Spleen (tissue), 11 donors: Measurements from ENCODE around the gene GOSR1. TPM values are rescaled to one million over a fixed set of nuclear protein-coding genes. Genes with fewer than 3 reads are reported as not detected.
"Not testable (repeated sequence)": the region's sequence is repeated elsewhere in the genome, so short reads cannot be mapped to it uniquely, and the experiment has no call there.

ENCODE experiments used
- DNase-seq: peaks from one replicate; pipeline ENCODE4 v3.0.0-alpha.2; 2020
- H3K27ac ChIP-seq, 8 donors: fragments of 200-600 bp; sonication (generic) in 7 of 8; 1 replicate in 4 of 8; 2 replicates in 4 of 8; pipeline versions ENCODE4 v1.5.0 to v1.8.0; 2016 to 2021; ENCODE audit warnings: inconsistent platforms in 4 of 8, mild to moderate bottlenecking in 4 of 8, moderate library complexity in 1 of 8
- H3K27me3 ChIP-seq, 7 donors: fragments of 200-600 bp; sonication (generic) in 6 of 7; replicated peaks in 1 of 7; 1 replicate in 4 of 7; 2 replicates in 3 of 7; pipeline versions ENCODE4 v1.5.0 to v1.8.0; 2016 to 2021; ENCODE audit warnings: inconsistent platforms in 3 of 7, mild to moderate bottlenecking in 1 of 7
- H3K36me3 ChIP-seq, 6 donors: fragments of 200-600 bp; sonication (generic) in 5 of 6; 1 replicate in 4 of 6; 2 replicates in 2 of 6; pipeline versions ENCODE4 v1.5.0 to v1.8.0; 2016 to 2021; ENCODE audit warnings: inconsistent platforms in 2 of 6
- H3K4me1 ChIP-seq, 6 donors: fragments of 200-600 bp; sonication (generic) in 5 of 6; 1 replicate in 3 of 6; 2 replicates in 3 of 6; pipeline versions ENCODE4 v1.5.0 to v1.8.0; 2016 to 2021; ENCODE audit warnings: inconsistent platforms in 3 of 6
- H3K4me3 ChIP-seq, 8 donors: fragments of 200-600 bp; sonication (generic) in 7 of 8; 1 replicate in 4 of 8; 2 replicates in 4 of 8; pipeline versions ENCODE4 v1.5.0 to v1.8.0; 2016 to 2021; ENCODE audit warnings: inconsistent platforms in 4 of 8, mild to moderate bottlenecking in 4 of 8, moderate library complexity in 2 of 8
- H3K9me3 ChIP-seq, 8 donors: fragments of 200-600 bp; sonication (generic) in 7 of 8; 1 replicate in 4 of 8; 2 replicates in 4 of 8; pipeline versions ENCODE4 v1.5.0 to v1.8.0; 2016 to 2021; ENCODE audit warnings: inconsistent platforms in 4 of 8
- CTCF ChIP-seq, 11 experiments: fragments of 200-600 bp in 7 of 11; fragments of 450-650 bp in 4 of 11; sonication (generic) in 4 of 11; IDR thresholded peaks in 8 of 11; conservative IDR thresholded peaks in 3 of 11; 1 replicate in 7 of 11; 2 replicates in 4 of 11; pipeline versions ENCODE4 v1.4.0 to v1.8.0; 2016 to 2021; ENCODE audit warnings: antibody characterized with exemption in 11 of 11, inconsistent platforms in 4 of 11, mild to moderate bottlenecking in 1 of 11
- POLR2A ChIP-seq, 3 donors: fragments of 450-650 bp; IDR thresholded peaks; one replicate each; pipeline ENCODE4 v1.5.1; 2017; ENCODE audit warnings: antibody characterized with exemption in 3 of 3, mild to moderate bottlenecking in 1 of 3
- POLR2AphosphoS5 ChIP-seq, 3 donors: sonication (generic); formaldehyde crosslinking; IDR thresholded peaks; one replicate each; pipeline ENCODE4 v1.5.1; 2017; ENCODE audit warnings: antibody characterized with exemption in 3 of 3
- WGBS, 5 donors: extraction: QIAGEN DNeasy Blood & Tissue Kit in 3 of 5; methylation state at CpG; one replicate each; pipeline versions ENCODE4 v1.1.5 to v1.1.7; 2013 to 2018; 5-methylcytosine and 5-hydroxymethylcytosine counted together
- intact Hi-C: fragments of 100-400 bp; cut with DNase I; formaldehyde crosslinking; loops from one replicate; pipeline ENCODE4 v1.15.0; 2023; ENCODE audit warnings: low total_unique reads
- polyA plus RNA-seq, 3 donors: library from polyadenylated mRNA; stranded (reverse); fragments of 200-250 nt; gene quantifications; one replicate each; pipeline ENCODE4 v1.2.1, GENCODE V29; 2013
- total RNA-seq, 7 donors: library from RNA; depleted of rRNA in 3 of 7; stranded (reverse); fragments of >200 nt in 3 of 7; fragmentation: NEBNext Ultra II Directional in 4 of 7; extraction: Animal tissue kit (Norgen Biotek cat#: 25700) in 4 of 7; gene quantifications; one replicate each; pipeline versions ENCODE4 v1.1.0 to v1.2.1, GENCODE V29; 2016 to 2021
- donor health status: healthy with polysubstance abuse.
- donor health status: DM: no; HTN: no; CAD: no; lungs with moderate emphysema.
- donor health status: DM: no; HTN: no; CAD: no.
- donor health status: Bipolar disorder and iron deficiency.
- donor health status: healthy.
- donor health status: DM: no; HTN: no; CAD: no.
- donor health status: DM: yes; HTN: yes; CAD: no.

The GOSR1 gene
- total and polyA plus RNA-seq, 10 donors, result 10.8 to 56.6 (median 48.4) TPM

- Histone ChIP-seq H3K27me3 (no peaks in the 10 kb centered on the region), H3K4me1 (no peaks in the 10 kb centered on the region), H3K36me3 (peaks cover 0 to 81% (median 27%) of the 10 kb centered on the region in 6 donors), H3K4me3 (no peak overlapping the region), H3K9me3 (peaks cover 0 to 15% (median 10%) of the 10 kb centered on the region in 8 donors), H3K27ac (no peak overlapping the region)
- no peak for TF ChIP-seq CTCF (IDR thresholded peaks at IDR 0.05 in 8 of 11, conservative IDR thresholded peaks at IDR 0.05 in 3 of 11)
- TF ChIP-seq POLR2AphosphoS5 (IDR thresholded peaks at IDR 0.05), result no peak
- no peak for TF ChIP-seq POLR2A (IDR thresholded peaks at IDR 0.05)
- intact Hi-C loops, result no loop called here
- 94 to 97% (median 95%) methylated on average over 12 of the region's 12 CpGs for WGBS, 5 donors
- no peak for DNase-seq
Measured at GRCh38 chr17:30450125-30451027, 26.8 kb upstream of the GOSR1 start.

GRCh38 chr17:30454635-30455034, 22.6 kb upstream of the GOSR1 start:
- 80 to 91% (median 85%) methylated on average over 4 of the region's 4 CpGs for WGBS, 5 donors
- DNase-seq, result no peak
- H3K4me3 ChIP-seq, result no peak overlapping the region
- H3K27ac ChIP-seq, result no peak overlapping the region
- H3K36me3 ChIP-seq, result peaks cover 0 to 92% (median 33%) of the 10 kb centered on the region in 6 donors
- H3K4me1 ChIP-seq, result no peaks in the 10 kb centered on the region
- H3K9me3 ChIP-seq, result peaks cover 0 to 15% (median 10%) of the 10 kb centered on the region in 8 donors
- TF ChIP-seq POLR2A (IDR thresholded peaks at IDR 0.05) (no peak), POLR2AphosphoS5 (IDR thresholded peaks at IDR 0.05) (no peak), CTCF (IDR thresholded peaks at IDR 0.05 in 8 of 11, conservative IDR thresholded peaks at IDR 0.05 in 3 of 11) (no peak)
- no peaks in the 10 kb centered on the region for H3K27me3 ChIP-seq
- intact Hi-C loops, result no loop called here

GRCh38 chr17:30458371-30458770, 18.8 kb upstream of the GOSR1 start:
- WGBS, 5 donors, result 93 to 99% (median 95%) methylated on average over 6 of the region's 6 CpGs
- Histone ChIP-seq H3K9me3 (peaks cover 0 to 15% (median 10%) of the 10 kb centered on the region in 8 donors), H3K27ac (no peak overlapping the region), H3K27me3 (no peaks in the 10 kb centered on the region), H3K36me3 (peaks cover 0 to 86% (median 41%) of the 10 kb centered on the region in 6 donors), H3K4me3 (no peak overlapping the region), H3K4me1 (no peaks in the 10 kb centered on the region)
- intact Hi-C loops, result no loop called here
- no peak for TF ChIP-seq POLR2AphosphoS5 (IDR thresholded peaks at IDR 0.05)
- no peak for TF ChIP-seq POLR2A (IDR thresholded peaks at IDR 0.05)
- no peak for TF ChIP-seq CTCF (IDR thresholded peaks at IDR 0.05 in 8 of 11, conservative IDR thresholded peaks at IDR 0.05 in 3 of 11)
- DNase-seq, result no peak

GRCh38 chr17:30458797-30459413, 18.3 kb upstream of the GOSR1 start:
- Histone ChIP-seq H3K9me3 (peaks cover 0 to 11% (median 6%) of the 10 kb centered on the region in 8 donors), H3K36me3 (peaks cover 0 to 86% (median 37%) of the 10 kb centered on the region in 6 donors)
- 91 to 96% (median 92%) methylated on average over 5 of the region's 5 CpGs for WGBS, 5 donors
- H3K4me3 ChIP-seq, DNase-seq, intact Hi-C loops, H3K27me3 ChIP-seq, H3K4me1 ChIP-seq, H3K27ac ChIP-seq: not testable (repeated sequence)
